Breast epithelium (tissue), 4 donors: ENCODE measurements around the gene HNRNPA3. TPM values are rescaled to one million over a fixed set of nuclear protein-coding genes. Genes with fewer than 3 reads are reported as not detected.
"Not testable (repeated sequence)": the region's sequence is repeated elsewhere in the genome, so short reads cannot be mapped to it uniquely, and the experiment has no call there.

Experiments used
- DNase-seq, 2 donors: peaks; one replicate each; pipeline ENCODE4 v3.0.0-alpha.2; 2019; ENCODE audit warnings: low spot score in 2 of 2
- H3K27ac ChIP-seq, 2 donors: fragments of 200-600 bp; sonication (generic) in 1 of 2; one replicate each; pipeline ENCODE4 v1.5.1; 2016 to 2019; ENCODE audit warnings: mild to moderate bottlenecking in 1 of 2
- H3K27me3 ChIP-seq, 2 donors: fragments of 200-600 bp; sonication (generic) in 1 of 2; one replicate each; pipeline versions ENCODE4 v1.5.1 to v1.6.0; 2017 to 2019; ENCODE audit warnings: control low read depth in 1 of 2, mild to moderate bottlenecking in 1 of 2
- H3K36me3 ChIP-seq: fragments of 200-600 bp; one replicate; pipeline ENCODE4 v1.5.1; 2019
- H3K4me1 ChIP-seq, 2 donors: fragments of 200-600 bp; sonication (generic); one replicate each; pipeline ENCODE4 v1.5.1; 2016 to 2019; ENCODE audit warnings: control low read depth in 1 of 2
- H3K4me3 ChIP-seq, 3 donors: fragments of 200-600 bp; sonication (generic); 1 replicate in 2 of 3; 2 replicates in 1 of 3; pipeline ENCODE4 v1.5.1; 2016 to 2019; ENCODE audit warnings: mild to moderate bottlenecking in 3 of 3, moderate library complexity in 2 of 3
- H3K9me3 ChIP-seq, 2 donors: fragments of 200-600 bp; sonication (generic) in 1 of 2; one replicate each; pipeline ENCODE4 v1.5.1; 2016 to 2019; ENCODE audit warnings: control low read depth in 1 of 2
- CTCF ChIP-seq, 3 donors: fragments of 450-650 bp; IDR thresholded peaks; one replicate each; pipeline ENCODE4 v1.5.1; 2016 to 2017; ENCODE audit warnings: antibody characterized with exemption in 3 of 3, mild to moderate bottlenecking in 3 of 3, moderate library complexity in 3 of 3
- POLR2A ChIP-seq: fragments of 450-650 bp; IDR thresholded peaks from one replicate; pipeline ENCODE4 v1.6.1; 2016; ENCODE audit warnings: antibody characterized with exemption, mild to moderate bottlenecking, moderate library complexity
- POLR2AphosphoS5 ChIP-seq, 3 donors: sonication (generic); formaldehyde crosslinking; IDR thresholded peaks; one replicate each; pipeline ENCODE4 v1.6.1; 2017; ENCODE audit warnings: antibody characterized with exemption in 3 of 3
- intact Hi-C: fragments of 100-400 bp; cut with DNase I; formaldehyde crosslinking; loops from one replicate; pipeline ENCODE4 v1.15.1; 2023; ENCODE audit warnings: low total_unique reads
- total RNA-seq, 3 donors: library from RNA; depleted of rRNA; stranded (reverse); fragments of >200 nt; gene quantifications; one replicate each; pipeline ENCODE4 v1.1.0, GENCODE V29; 2016

The HNRNPA3 gene
- total RNA-seq, 3 donors from 2014 or later = 60.6 to 100.0 (median 95.9) TPM

GRCh38 chr2:177217247-177217843 is 4.8 kb downstream of the HNRNPA3 start:
- H3K4me1 ChIP-seq = peaks cover 0 to 6% of the 10 kb centered on the region in 2 donors
- no peak for DNase-seq
- no peaks in the 10 kb centered on the region for H3K36me3 ChIP-seq
- no peaks in the 10 kb centered on the region for H3K9me3 ChIP-seq
- TF ChIP-seq POLR2AphosphoS5 (IDR thresholded peaks at IDR 0.05) (no peak), CTCF (IDR thresholded peaks at IDR 0.05) (no peak), POLR2A (no peak)
- intact Hi-C loops = no loop called here
- no peak overlapping the region for H3K4me3 ChIP-seq
- no peaks in the 10 kb centered on the region for H3K27me3 ChIP-seq
- peak overlapping the region in 1 of 2 donors; percentile 40 for H3K27ac ChIP-seq

- intact Hi-C loops, H3K4me1 ChIP-seq, DNase-seq, H3K9me3 ChIP-seq, H3K36me3 ChIP-seq, H3K27me3 ChIP-seq, H3K4me3 ChIP-seq, H3K27ac ChIP-seq: not testable (repeated sequence)
Observed at GRCh38 chr2:177219787-177220186, 7.2 kb downstream of the HNRNPA3 start.

GRCh38 chr2:177221534-177221933 is 8.9 kb downstream of the HNRNPA3 start:
- no peaks in the 10 kb centered on the region for H3K27me3 ChIP-seq
- DNase-seq = no peak
- TF ChIP-seq POLR2A = no peak
- TF ChIP-seq CTCF (IDR thresholded peaks at IDR 0.05) = no peak
- no peak for TF ChIP-seq POLR2AphosphoS5 (IDR thresholded peaks at IDR 0.05)
- H3K4me3 ChIP-seq = no peak overlapping the region
- H3K27ac ChIP-seq = no peak overlapping the region
- no peaks in the 10 kb centered on the region for H3K4me1 ChIP-seq
- no peaks in the 10 kb centered on the region for H3K36me3 ChIP-seq
- intact Hi-C loops = no loop called here
- no peaks in the 10 kb centered on the region for H3K9me3 ChIP-seq

GRCh38 chr2:177221970-177222369 is 9.4 kb downstream of the HNRNPA3 start:
- Histone ChIP-seq H3K4me3 (no peak overlapping the region), H3K9me3 (no peaks in the 10 kb centered on the region), H3K36me3 (no peaks in the 10 kb centered on the region), H3K27ac (no peak overlapping the region), H3K27me3 (no peaks in the 10 kb centered on the region), H3K4me1 (no peaks in the 10 kb centered on the region)
- intact Hi-C loops = no loop called here
- TF ChIP-seq POLR2A (no peak), CTCF (IDR thresholded peaks at IDR 0.05) (no peak), POLR2AphosphoS5 (IDR thresholded peaks at IDR 0.05) (no peak)
- DNase-seq = no peak

GRCh38 chr2:177223436-177223835 is 10.8 kb downstream of the HNRNPA3 start:
- H3K27me3 ChIP-seq, H3K4me3 ChIP-seq, H3K4me1 ChIP-seq, intact Hi-C loops, H3K27ac ChIP-seq, DNase-seq, H3K9me3 ChIP-seq, H3K36me3 ChIP-seq: not testable (repeated sequence)

GRCh38 chr2:177225965-177226360 is 13.4 kb downstream of the HNRNPA3 start:
- no peak for TF ChIP-seq CTCF (IDR thresholded peaks at IDR 0.05)
- no peak for TF ChIP-seq POLR2A
- Histone ChIP-seq H3K27me3 (no peaks in the 10 kb centered on the region), H3K9me3 (no peaks in the 10 kb centered on the region), H3K27ac (no peak overlapping the region), H3K36me3 (no peaks in the 10 kb centered on the region), H3K4me3 (no peak overlapping the region), H3K4me1 (no peaks in the 10 kb centered on the region)
- no peak for DNase-seq
- intact Hi-C loops = no loop called here
